HCT116 (cell line): Measurements from ENCODE around the gene DOCK1. TPM values are rescaled to one million over a fixed set of nuclear protein-coding genes. Genes with fewer than 3 reads are reported as not detected.

Experiments
- ATAC-seq: fragments of 200-7000 bp; cut with Tn5 transposase; 2 replicates; pipeline ENCODE4 v1.9.1; 2020; ENCODE audit warnings: mild to moderate bottlenecking, moderate library complexity
- BruUV-seq: library from RNA; stranded (reverse); fragments of 400-500 nt; replicated peaks from 2 replicates; lab custom pipeline; 2021; lab: Mats Ljungman, UMichigan
- CTCF ChIA-PET: fragments of 300-600 bp; sonication (Branson Sonifier 250); formaldehyde crosslinking; loops from one replicate; lab custom pipeline; 2021; ENCODE audit warnings: antibody characterized with exemption; lab: Charles Lee
- POLR2A ChIA-PET: fragments of 300-600, 350-600 bp; sonication (Branson Sonifier 250); formaldehyde crosslinking; loops from one replicate; lab custom pipeline; 2021; ENCODE audit warnings: antibody characterized with exemption; lab: Charles Lee
- RAD21 ChIA-PET, 2 experiments: fragments of 300-600 bp; sonication (Branson Sonifier 250); formaldehyde crosslinking; loops; one replicate each; lab custom pipeline; 2023; ENCODE audit warnings: low total read pairs in 2 of 2; ENCODE audit not compliant: uncharacterized antibody in 2 of 2, unreplicated experiment in 2 of 2, low non-redundant PET in 1 of 2; lab: Charles Lee
- DNase-seq: peaks from one replicate; pipeline ENCODE4 v3.0.0-alpha.2; 2010; ENCODE audit warnings: low read depth, low spot score
- H2AFZ ChIP-seq: fragments of 200-600 bp; shearing (Covaris generic), sonication (generic); 2 replicates; pipeline ENCODE4 v1.6.1; 2017; ENCODE audit warnings: low read depth, mixed run types, mixed read lengths, antibody characterized with exemption, low read length; ENCODE audit not compliant: poor library complexity, severe bottlenecking
- H3K27ac ChIP-seq: 2 replicates; pipeline ENCODE4 v1.5.1; 2012; ENCODE audit warnings: low read depth, low read length
- H3K27me3 ChIP-seq: fragments of 200-600 bp; sonication (generic); 2 replicates; pipeline ENCODE4 v1.6.1; 2016; ENCODE audit warnings: mixed run types, low read length, mixed read lengths; ENCODE audit not compliant: insufficient read depth
- H3K36me3 ChIP-seq, 2 experiments: fragments of 200-500 bp in 1 of 2; fragments of 200-600 bp in 1 of 2; sonication (Bioruptor generic) in 1 of 2; sonication (generic) in 1 of 2; 2 replicates each; pipeline versions ENCODE4 v1.5.1 to v1.6.1; 2014 to 2016; ENCODE audit warnings: low read length in 2 of 2, inconsistent platforms in 1 of 2, mixed read lengths in 1 of 2, mixed run types in 1 of 2; ENCODE audit not compliant: insufficient read depth in 2 of 2, control insufficient read depth in 1 of 2
- H3K4me1 ChIP-seq, 2 experiments: fragments of 200-600 bp in 1 of 2; sonication (generic) in 1 of 2; 2 replicates each; pipeline versions ENCODE4 v1.5.1 to v1.6.1; 2012 to 2017; ENCODE audit warnings: low read length in 2 of 2, inconsistent platforms in 1 of 2, mild to moderate bottlenecking in 1 of 2, mixed read lengths in 1 of 2, mixed run types in 1 of 2, moderate library complexity in 1 of 2; ENCODE audit not compliant: insufficient read depth in 2 of 2, control insufficient read depth in 1 of 2
- H3K4me2 ChIP-seq: fragments of 200-600 bp; sonication (generic); 2 replicates; pipeline ENCODE4 v1.6.1; 2017; ENCODE audit warnings: mixed run types, low read length, mixed read lengths
- H3K4me3 ChIP-seq, 2 experiments: fragments of 200-600 bp in 1 of 2; sonication (generic) in 1 of 2; replicated peaks in 1 of 2; 2 replicates each; pipeline ENCODE4 v1.5.1; 2011 to 2016; ENCODE audit warnings: low read length in 2 of 2, control low read depth in 1 of 2, low read depth in 1 of 2, mild to moderate bottlenecking in 1 of 2, mixed read lengths in 1 of 2, mixed run types in 1 of 2
- H3K79me2 ChIP-seq: fragments of 200-600 bp; sonication (generic); 2 replicates; pipeline ENCODE4 v1.6.1; 2017; ENCODE audit warnings: mild to moderate bottlenecking, mixed run types, low read length, moderate library complexity, mixed read lengths; ENCODE audit not compliant: insufficient read depth
- H3K9ac ChIP-seq: fragments of 200-600 bp; sonication (generic); 2 replicates; pipeline ENCODE4 v1.6.1; 2016; ENCODE audit warnings: low read length, mixed read lengths
- H3K9me2 ChIP-seq: fragments of 200-600 bp; sonication (generic), shearing (Covaris generic); 2 replicates; pipeline ENCODE4 v1.6.1; 2017; ENCODE audit warnings: mixed run types, mild to moderate bottlenecking, moderate library complexity; ENCODE audit not compliant: insufficient read depth
- H3K9me3 ChIP-seq, 2 experiments: fragments of 200-500 bp in 1 of 2; fragments of 200-600 bp in 1 of 2; sonication (Bioruptor generic) in 1 of 2; sonication (generic) in 1 of 2; 2 replicates each; pipeline ENCODE4 v1.6.1; 2014 to 2017; ENCODE audit warnings: low read length in 2 of 2, mixed read lengths in 2 of 2, inconsistent platforms in 1 of 2, low read depth in 1 of 2, mild to moderate bottlenecking in 1 of 2, mixed run types in 1 of 2, moderate library complexity in 1 of 2; ENCODE audit not compliant: control insufficient read depth in 1 of 2, insufficient read depth in 1 of 2
- H4K20me1 ChIP-seq: fragments of 200-600 bp; sonication (generic), shearing (Covaris generic); 2 replicates; pipeline ENCODE4 v1.6.1; 2017; ENCODE audit warnings: mixed run types, mild to moderate bottlenecking, moderate library complexity; ENCODE audit not compliant: insufficient read depth
- ELF1 ChIP-seq: IDR thresholded peaks from 2 replicates; pipeline ENCODE4 v1.6.1; 2012; ENCODE audit warnings: low read depth, borderline replicate concordance
- JUND ChIP-seq: IDR thresholded peaks from 2 replicates; pipeline ENCODE4 v1.6.1; 2012
- REST ChIP-seq: IDR thresholded peaks from 2 replicates; pipeline ENCODE4 v1.6.1; 2012; ENCODE audit warnings: low read depth
- SP1 ChIP-seq: IDR thresholded peaks from 2 replicates; pipeline ENCODE4 v1.6.1; 2012; ENCODE audit warnings: low read depth
- YY1 ChIP-seq: IDR thresholded peaks from 2 replicates; pipeline ENCODE4 v1.6.1; 2011; ENCODE audit warnings: low read length, low read depth, moderate library complexity, mild to moderate bottlenecking; ENCODE audit not compliant: insufficient replicate concordance; ENCODE audit errors: extremely low read depth
- ZBTB33 ChIP-seq: IDR thresholded peaks from 2 replicates; pipeline ENCODE4 v1.6.1; 2011; ENCODE audit warnings: mild to moderate bottlenecking, low read length, moderate library complexity; ENCODE audit not compliant: insufficient replicate concordance; ENCODE audit errors: extremely low read depth
- intact Hi-C: fragments of 100-400 bp; cut with micrococcal nuclease; formaldehyde crosslinking; loops from 2 replicates; pipeline ENCODE4 v1.10.0; 2022
- total RNA-seq: library from RNA; stranded (reverse); gene quantifications from one replicate; pipeline ENCODE4 v1.2.1, GENCODE V29; 2021; ENCODE audit not compliant: unreplicated experiment

DOCK1 gene
- total RNA-seq, 1 experiment from 2014 or later = 46.5 TPM

- H3K4me3 ChIP-seq = no peak overlapping the region
- no peaks in the 10 kb centered on the region for H3K27me3 ChIP-seq
- intact Hi-C loops = no loop called here
- no peaks in the 10 kb centered on the region for H3K4me1 ChIP-seq
- no peaks in the 10 kb centered on the region for H3K36me3 ChIP-seq
- POLR2A ChIA-PET = no interaction called here
- no peak overlapping the region for H3K4me2 ChIP-seq
- no peaks in the 10 kb centered on the region for H4K20me1 ChIP-seq
- H2AFZ ChIP-seq = no peak overlapping the region
- no peak for TF ChIP-seq ELF1
- no peak for TF ChIP-seq REST
- TF ChIP-seq SP1 = no peak
- no peak for TF ChIP-seq JUND
- no peak for TF ChIP-seq ZBTB33
- TF ChIP-seq YY1 = no peak
- TF ChIP-seq, all 23 proteins: peak for 0
- RAD21 ChIA-PET = no interaction called here
- no TSS peak for BruUV-seq
- CTCF ChIA-PET = no interaction called here
- no peak for ATAC-seq
- no peak for DNase-seq
- Histone ChIP-seq H3K79me2 (peaks cover 79% of the 10 kb centered on the region), H3K9me3 (peaks cover 0 to 5% of the 10 kb centered on the region in 2 experiments; a peak in 1 of 4 replicates), H3K27ac (no peak overlapping the region), H3K9ac (no peak overlapping the region), H3K9me2 (no peaks in the 10 kb centered on the region)
These were observed 13.0 kb downstream of the DOCK1 start for GRCh38 chr10:126917975-126918908.
